GM19035 (cell line): Measurements from ENCODE around the gene KCNMA1.
"Not testable (repeated sequence)": the region's sequence is repeated elsewhere in the genome, so short reads cannot be mapped to it uniquely, and the experiment has no call there.

ENCODE experiments used
- ATAC-seq: cut with Tn5 transposase; IDR thresholded peaks from one replicate; pipeline ENCODE4 v1.9.1; 2021; ENCODE audit not compliant: unreplicated experiment

KCNMA1 gene

DNA sequence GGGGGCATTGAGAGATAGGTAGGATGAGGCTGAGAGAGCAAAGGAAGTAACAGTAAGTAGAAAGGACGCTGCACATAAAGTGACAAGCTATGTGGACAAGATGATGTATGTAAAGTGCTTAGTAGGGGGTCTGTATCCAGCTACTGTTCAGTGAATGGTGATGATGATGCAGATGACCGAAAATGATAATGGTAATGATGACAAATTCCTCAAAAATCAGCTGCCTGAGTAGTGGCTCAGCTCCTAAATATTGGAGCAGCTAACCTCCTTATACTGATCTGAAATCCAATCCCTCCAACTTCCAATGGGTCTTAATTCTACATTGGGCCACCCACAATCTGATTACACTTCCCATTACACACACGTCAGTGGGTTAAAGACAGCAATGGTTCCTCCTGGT lies 27.1 kb upstream of the KCNMA1 start:
- ATAC-seq = no peak

DNA sequence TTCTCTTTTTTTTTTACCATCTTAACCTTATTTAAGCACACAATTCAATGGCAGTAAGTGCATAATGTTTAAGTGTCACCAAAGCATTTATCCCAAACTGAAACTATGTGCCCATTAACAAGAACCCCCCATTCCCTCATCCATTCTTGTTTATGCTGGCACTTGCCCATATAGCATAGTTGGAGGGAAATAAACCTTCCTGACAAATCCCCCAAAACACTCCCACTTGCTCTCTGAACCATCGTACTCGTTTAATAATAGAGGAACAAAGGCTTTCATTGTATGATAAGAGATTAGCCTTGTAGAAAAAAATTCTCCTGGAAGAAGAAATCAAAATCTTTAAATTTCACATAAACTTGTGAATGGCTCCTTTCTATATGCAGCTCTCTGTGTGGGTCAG lies 26.4 kb upstream of the KCNMA1 start:
- ATAC-seq = no peak

DNA sequence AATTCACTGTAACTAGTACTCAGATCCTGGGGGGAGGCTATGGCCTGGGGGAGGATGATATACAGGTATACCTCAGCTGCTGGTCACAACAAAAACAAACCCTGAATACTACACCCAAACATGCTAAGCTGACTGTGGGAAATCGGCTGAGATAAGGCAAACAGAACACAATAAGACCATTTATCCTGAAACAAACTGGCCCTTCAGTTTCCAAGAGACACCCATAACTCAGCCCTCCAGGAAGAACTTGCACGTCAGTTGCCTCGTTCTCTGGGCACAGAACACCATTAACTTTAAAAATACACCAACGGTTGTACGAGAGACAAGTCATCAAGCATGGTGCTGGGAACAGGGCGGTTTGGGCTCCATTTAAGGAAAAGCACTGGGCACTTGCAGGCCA lies 24.1 kb upstream of the KCNMA1 start:
- no peak for ATAC-seq

DNA sequence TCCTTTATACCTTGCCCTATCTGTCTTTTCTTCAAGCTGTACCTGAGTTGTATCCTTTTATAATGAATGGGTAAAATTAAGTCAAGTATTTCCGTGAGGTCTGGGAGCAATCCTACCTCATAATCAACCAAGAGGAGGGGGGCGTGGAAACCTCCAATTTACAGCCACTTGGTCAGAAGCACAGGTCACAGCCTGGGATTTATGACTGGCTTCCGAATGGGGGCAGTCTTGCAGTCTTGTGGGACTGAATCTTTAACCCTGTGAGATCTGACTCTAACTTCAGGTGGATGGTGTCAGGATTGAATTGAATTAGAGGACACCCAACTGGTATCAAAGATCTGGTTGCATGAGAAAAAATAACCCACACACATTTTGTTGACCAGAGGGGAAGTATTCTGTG lies 23.5 kb upstream of the KCNMA1 start:
- no peak for ATAC-seq

DNA sequence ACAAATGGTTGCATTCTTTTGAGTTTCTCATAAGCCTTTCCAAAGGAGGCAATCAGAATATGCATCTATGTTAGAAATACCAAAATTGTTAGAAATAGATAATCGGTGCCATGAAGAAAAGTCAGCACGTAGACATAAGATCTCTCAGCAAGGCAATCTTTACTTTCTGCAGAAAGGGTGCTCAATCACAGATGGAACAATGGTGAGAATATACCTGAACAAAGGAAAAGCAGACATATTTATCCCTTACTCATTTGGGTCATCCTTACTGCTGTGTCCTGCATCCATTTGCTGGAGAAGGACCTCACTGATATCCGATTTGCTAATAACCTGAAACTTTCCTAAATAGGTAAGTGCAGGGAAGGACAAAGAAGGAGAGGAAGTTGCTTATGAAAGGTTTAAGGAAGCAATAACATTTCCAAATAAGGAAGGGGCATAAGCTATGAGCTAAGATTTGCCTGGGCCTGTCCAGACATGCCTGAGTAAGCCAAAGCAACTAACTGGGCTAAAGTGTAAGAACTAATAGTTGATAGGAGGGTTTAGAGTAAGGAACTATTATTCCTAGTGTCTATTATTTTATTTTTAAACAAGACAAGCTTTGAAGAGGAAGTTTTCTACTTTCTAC lies 21.6 kb upstream of the KCNMA1 start:
- ATAC-seq = not testable (repeated sequence)

DNA sequence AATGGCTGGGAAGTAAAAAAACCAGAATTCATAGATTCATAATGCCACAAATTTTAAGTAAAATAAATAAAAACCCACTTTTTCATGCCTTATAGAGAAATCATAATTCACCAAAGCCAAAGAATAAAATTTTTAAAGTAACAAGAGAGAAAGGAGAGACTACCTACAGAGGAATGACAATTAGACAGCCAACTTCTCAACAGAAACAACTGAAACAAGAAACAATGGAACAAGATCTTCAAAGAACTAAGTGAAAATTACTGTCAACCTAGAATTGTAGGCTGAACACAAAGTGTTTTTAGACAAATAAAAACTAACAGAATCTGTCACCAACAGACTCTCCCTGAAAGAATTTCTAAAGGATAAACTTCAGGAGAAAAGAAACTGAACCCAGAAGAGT lies 15.6 kb upstream of the KCNMA1 start:
- ATAC-seq = no peak

DNA sequence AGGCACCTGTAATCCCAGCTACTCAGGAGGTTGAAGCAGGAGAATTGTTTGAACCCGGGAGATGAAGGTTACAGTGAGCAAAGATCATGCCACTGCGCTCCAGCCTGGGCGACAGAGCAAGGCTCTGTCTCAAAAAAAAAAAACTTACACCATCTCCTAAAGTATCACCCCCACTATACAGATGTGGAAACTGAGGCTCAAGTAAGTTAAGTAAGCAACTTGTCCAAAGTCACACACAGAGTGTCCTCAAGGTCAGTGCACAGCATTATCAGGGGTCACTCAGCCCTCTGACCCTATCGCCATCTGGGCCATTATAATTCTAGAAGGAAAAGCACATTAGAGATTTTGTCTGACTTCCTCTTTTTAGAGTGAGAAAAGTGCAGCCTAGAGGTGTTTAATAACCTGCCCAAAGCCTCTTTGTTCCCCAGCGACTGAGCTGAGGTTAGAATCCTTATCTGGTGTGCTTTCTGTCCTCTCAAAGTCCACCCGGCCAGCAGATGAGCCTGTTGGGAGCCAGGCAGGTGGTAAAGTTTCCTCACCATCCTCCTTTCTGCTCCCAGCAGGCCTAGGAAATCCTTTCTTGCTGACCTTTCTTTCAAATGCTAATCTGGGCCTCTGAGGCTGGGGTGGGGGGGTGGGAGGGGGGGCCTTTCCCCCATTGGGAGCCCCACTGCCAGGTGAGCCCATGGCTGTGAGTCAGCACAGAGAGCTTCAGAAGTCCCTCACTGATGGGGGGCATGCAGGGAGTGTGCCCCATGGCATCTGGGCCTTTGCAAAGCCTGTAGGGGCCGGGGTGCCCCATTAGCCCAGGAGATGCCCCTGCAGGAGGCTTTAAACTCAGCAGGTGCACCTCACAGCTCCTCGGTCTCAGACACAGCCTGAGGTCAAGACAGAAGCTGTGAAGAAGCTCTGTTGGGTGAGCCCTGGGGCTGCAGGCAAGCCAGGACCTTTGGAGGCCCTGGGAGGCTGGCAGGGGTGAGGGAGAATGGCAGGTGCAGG lies 12.0 kb upstream of the KCNMA1 start:
- ATAC-seq = peak; percentile 52

DNA sequence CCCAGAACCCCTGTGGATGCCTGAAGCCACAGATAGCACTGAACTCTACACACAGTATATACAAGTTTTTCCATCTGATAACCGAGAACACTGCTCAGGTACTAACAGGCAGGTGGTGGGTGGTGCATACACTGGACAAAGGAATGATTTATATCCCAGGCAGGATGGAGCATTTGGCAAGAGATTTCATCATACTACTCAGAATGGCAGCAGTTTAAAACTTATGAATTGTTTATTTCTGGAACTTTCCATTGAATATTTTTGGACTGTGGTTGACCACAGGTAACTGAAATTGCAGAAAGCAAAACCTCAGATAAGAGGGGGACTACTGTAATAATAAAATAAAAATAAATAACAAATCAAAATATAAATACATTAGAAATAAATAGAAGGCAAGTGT lies 10.9 kb upstream of the KCNMA1 start:
- no peak for ATAC-seq

DNA sequence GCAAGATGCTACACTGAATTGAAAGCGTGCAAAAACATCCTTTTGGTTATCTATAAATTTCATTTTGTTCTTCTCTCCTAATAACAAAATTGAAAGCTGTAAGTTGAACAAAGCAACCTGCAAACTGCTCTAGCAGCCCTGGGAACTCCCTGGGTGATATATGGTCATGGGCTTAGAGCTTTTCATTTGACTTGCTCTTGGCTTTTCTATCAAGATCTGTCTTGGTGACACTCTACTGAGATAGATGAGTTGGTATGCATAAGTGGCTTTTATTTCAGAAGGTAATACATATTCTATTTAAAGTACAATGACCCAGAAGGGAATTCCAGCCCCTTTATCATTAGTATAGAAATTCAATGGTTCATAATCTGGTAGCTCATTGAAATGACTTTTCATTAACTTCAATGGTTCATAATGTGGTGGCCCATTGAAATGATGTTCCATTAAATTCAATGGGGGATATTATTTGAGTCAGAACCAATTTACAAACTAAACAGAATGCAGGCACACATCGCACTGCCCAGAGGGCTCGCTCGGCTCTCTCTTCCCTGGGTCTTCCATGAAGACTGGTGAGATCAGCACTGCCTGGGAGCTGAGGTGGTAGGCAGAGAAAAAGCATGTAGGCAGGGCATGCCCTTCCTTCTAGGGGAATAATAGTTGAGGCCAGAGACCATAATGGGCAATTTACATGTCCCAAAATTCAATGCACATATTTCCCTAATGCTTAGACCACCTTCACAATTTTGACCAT lies 10.1 kb upstream of the KCNMA1 start:
- ATAC-seq = no peak

DNA sequence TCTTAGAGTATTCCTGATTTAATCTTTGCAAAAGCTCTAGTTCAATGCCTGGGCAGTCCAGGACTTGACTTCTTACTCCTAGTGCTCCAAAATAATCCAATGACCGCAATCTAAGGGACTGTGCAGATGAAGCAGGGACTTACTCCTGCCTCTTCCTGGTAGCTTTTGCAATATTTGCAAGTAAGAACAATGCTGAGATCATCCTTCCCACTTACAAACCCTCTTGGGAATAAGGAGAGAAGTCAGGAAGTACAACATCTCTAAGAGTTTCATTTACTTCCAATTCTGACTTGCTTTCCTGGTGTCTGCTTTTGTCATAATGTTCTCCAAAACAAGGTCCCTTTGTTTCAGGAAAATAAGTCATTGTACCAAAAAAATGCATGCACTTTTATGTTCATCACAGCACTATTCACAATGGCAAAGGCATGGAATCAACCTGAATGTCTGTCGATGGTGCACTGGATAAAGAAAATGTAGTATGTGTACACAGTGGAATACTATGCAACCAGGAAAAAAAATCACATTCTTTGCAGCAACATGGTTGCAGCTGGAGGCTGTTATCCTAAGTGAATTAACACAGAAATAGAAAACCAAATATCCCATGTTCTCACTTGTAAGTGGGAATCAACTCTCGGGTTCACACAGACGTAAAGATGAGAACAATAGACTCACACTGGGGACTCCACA lies 7.1 kb upstream of the KCNMA1 start:
- ATAC-seq = no peak

DNA sequence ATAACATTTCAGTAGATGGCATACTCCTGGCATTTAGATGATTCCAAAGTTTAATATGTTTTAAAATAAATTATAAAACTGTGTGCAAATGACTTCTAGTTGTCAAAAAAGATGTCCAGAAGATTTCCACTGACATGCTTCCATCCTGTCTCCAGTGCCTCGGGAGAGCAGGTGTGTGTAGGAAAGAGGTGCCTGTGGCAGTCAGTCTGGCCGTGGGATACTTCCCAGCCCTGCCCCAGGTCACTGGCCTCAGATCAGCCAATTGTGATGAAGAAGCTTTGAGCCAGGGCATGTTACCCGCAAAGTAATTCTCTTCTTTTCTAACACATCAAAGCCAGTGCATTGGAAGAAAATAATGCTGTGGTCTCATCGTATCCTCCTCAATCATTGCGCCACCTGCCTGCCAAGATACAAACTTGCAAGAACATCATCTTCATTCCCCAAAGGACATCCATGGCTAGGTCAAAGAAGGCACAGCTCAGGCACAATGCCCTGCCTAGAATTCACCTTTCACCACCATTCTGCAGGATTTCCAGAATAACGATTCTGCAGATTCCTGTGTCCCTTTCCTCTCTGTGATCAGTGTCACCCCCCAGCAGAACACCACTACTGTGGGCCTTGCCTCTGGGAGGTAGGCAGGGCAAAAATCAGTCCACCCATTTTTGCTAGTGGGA lies 6.3 kb upstream of the KCNMA1 start:
- ATAC-seq = no peak

DNA sequence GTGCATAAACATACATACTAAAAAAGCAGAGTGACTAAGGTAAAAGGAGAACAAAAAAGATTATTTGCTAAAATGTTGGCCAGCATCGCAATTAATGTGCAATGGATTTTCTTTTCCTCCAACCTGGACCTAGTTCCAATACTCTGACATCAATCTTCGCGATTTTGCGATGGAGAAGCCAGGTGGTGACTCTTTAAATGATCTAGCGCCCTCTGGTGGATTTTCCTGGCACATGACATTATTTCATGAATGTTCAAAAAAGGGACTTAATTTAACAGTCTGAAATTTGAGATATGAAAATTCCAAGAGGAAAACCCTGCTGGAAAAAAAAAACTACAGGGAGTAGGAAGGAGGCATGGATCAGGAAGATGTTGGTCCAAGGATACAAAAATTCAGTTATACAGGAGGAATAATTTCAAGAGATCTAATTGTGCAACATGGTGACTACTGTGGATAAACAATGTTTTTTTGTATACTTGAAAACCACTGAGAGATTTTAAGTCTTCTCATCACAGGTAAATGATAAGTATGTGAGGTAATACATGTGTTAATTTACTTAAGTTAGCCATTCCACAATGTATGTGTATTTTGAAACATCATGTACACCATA lies 4.3 kb upstream of the KCNMA1 start:
- ATAC-seq = no peak

DNA sequence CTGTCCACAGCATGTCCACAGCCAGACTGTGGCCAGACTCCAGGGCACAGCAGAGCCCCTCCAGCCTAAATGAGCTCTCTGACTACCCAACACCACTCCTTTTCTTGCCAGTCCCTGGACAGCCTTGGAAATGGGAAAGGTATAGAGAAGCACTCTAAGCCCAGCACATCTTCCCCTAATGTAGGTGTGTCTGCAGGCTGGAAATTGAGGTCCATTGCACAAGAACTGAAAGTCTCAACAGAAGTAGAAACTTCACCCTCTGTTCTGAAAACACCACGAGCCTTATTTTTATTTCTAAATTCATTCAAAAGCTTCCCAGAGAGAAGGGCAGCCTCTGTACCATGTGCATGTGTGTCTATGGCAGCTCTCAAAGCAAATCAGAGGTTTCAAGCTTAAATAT lies 3.7 kb upstream of the KCNMA1 start:
- no peak for ATAC-seq

DNA sequence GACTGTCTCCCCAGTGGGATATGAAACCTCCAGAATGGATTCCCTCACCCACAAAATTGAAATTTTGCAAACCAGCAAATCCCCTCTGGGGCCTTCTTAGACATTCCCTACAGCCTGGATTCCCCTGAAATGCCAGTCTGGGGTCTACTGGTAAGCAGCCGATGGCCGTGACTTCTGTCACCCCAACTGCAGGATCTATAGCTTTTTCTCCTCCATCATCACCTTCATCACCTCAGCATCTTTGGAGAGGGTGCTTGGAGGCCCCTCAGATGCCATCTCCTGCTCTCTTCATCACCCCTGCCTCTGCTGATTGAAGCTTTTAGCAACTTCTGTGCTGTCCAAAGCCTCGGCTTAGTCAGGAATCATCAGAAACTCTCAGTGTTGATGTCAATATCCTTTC lies 2.6 kb upstream of the KCNMA1 start:
- ATAC-seq = no peak

DNA sequence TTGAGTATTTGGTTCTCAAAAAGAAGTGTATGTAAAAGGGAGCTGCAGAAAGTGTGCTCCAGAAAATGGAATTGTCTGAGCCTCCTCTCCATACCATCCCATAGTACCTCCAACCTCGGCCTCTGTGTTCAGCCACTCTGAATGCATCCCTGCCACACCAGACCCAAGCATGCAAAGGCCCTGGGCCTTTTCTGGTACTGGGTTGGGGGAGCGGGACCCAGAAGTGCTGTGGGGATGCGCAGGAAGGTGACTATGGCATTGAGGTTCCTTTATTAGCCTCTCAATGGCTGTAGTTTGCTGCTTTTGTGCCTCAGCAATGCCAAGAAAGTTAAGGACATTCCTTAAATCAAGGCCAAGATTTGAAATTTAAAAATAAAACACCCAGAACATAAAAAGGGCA lies 2.1 kb upstream of the KCNMA1 start:
- no peak for ATAC-seq

DNA sequence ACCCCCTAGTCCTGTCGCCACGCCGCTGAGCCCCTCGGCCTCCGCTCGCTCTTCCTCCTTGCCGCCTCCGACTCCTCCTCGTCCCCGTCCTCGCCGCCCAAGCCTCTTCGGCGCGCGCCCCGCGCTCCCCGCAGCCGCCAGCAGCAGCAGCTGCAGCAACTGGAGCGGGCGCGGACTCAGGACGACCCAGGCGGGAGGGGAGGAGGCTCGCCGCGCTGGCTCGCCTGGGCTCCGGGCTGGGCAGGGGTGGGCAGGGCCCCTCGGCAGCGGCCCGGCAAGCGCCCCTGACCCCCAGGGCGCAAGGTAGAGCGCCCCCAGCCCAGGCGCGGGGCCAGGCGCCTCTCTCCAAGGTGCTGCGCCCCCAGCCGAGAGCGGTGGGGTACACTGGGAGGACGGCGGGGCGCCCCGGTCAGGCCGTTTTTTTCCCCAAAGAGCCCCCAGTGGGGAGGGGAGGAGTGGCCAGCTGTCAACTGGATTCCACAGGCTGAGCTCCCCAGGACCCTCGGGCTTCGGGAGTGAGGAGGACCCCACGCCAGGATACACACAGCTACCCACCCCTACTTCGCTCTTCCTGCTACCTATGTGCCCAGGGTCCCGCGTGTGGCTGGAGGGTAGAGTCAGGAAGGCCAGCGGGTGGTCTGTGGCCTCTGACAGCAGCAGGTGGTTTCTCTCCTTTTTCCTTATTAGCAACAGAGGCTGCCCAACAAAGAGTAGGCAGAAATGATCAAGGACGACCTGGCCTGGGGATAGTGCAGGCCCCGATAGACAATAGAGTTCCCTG lies 903 bp upstream of the KCNMA1 start:
- ATAC-seq = no peak

DNA sequence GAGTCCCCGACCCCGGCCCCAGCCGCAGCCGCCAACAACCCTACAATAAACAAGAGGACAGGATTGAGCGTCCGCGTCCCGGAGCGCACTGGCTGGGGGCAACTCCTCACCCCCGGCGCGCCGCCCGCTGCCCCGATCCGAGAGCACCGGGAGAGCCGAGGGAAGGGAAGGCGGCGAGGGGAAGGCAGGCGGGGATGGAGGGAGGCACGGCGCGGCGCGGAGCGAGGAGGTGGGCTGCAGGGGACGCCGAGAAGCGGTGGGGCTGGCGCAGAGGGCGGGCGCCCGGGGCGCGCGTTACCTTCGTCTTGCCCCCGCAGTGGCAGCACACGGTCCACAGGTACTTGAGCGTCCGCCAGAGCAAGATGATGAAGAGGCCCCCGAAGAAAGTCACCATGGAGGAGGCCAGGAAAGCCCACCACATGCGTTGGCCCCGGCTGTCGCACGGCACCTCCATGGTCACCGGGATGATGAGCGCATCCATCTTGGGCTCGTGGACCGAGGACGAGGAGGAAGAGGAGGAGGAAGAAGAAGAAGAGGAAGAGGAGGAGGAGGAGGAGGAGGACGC lies 559 bp downstream of the KCNMA1 start:
- ATAC-seq = no peak

DNA sequence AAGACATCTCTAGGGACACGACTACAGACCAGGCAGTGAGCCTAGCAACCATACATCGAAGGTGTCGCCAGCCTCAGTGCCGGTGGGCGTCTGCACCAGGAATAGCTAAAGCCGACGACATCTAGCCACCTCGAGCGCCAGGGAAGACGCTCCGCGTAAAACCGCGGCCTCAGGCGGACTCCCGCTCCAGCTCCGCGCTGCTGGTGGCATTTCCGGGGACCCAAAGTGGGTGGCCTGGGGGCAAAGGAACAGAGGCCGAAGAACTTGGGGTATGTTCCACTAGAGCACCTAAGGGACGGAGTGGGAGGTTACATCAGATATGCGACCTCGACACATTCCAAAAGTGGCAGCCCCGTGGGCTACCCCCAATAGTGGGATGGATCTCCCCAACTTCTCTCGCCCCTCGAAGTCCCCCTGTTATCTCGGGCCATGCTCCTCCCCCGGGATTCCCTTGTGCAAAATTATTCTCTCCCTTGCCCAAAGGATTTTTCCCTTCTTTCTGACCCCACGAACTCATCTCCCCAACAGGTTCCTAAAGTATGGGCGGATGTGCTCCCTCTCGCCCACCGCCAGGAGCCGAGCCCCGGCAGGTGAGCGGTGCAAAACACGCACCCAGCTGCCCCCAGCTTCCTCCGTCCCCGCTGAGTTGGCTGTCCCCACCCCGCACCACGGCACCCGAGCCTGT lies 1.2 kb downstream of the KCNMA1 start:
- ATAC-seq = no peak
